GM21423 (cell line): ENCODE measurements around the gene ARF1.
A peak's percentile ranks its signal among the peaks of the same experiment; 100 is the strongest.

Experiments
- ATAC-seq: cut with Tn5 transposase; IDR thresholded peaks from one replicate; pipeline ENCODE4 v1.9.1; 2021; ENCODE audit warnings: mild to moderate bottlenecking, moderate library complexity; ENCODE audit not compliant: unreplicated experiment

Gene ARF1

GRCh38 chr1:228068359-228068758 is 14.1 kb upstream of the ARF1 start:
- ATAC-seq: no peak

DNA sequence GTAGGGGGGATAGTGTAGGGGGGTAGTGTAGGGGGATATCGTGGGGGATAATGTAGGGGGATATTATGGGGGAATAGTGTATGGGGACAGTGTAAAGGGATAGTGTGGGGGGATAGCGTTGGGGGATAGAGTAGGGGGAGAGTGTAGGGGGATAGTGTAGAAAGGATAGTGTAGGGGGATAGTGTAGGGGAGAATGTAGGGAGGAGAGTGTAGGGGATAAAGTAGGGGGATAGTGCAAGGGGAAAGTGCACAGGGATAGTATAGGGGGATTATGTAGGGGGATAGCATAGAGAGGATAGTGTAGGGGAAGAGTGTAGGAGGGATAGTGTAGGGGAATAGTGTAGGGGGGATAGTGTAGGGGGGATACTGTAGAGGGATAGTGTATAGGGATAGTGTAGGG is 12.3 kb upstream of the ARF1 start:
- ATAC-seq: no peak

DNA sequence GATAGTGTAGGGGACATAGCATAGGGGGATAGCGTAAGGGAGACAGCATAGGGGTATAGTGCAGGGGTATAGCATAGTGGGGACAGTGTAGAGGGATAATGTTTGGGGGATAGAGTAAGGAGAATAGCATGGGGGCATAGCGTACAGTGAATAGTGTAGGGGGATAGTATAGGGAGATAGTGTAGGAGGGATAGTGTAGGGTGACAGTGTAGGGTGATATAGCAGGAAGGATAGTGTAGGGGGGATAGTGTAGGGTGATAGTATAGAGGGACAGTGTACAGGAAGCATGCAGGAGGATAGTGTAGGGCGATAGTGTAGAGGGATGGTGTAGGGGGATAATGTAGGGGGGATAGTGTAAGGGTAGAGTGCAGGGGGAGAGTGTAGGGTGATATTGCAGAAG is 11.7 kb upstream of the ARF1 start:
- no peak for ATAC-seq

DNA sequence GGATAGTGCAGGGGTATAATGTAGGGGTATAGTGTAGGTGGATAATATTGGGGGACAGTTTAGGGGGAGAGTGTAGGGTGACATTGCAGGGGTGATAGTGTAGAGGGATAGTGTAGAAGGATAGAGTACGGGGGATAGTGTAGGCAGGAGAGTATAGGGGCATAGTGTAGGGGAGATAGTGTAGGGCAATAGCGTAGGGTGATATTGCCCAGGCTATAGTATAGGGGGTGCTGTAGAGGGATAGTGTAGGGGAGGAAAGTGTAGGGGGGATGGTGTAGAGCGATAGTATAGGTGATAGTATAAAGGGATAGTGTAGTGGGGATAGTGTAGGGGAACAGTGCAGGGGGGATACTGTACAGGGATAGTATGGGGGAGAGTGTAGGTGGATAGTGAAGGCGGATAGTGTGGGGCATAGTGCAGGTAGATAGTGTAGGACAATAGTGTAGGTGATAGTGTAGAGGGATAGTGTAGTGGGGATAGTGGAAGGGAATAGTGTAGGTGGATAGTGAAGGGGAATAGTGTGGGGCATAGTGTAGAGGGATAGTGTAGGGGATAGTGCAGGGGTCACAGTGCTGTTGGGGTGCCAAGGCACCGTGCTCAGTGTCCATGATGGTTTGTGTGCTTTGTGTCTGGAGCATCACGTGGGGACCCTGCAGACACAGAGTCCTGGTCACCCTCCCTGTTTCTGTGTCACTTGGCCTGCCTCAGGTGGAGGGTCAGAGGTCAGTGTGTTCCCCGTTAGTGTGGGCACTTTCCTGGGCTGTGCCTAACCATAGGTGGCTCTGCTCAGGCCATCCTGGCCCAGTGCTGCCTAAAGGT is 10.5 kb upstream of the ARF1 start:
- ATAC-seq: no peak

GRCh38 chr1:228072658-228073043 is 9.9 kb upstream of the ARF1 start:
- no peak for ATAC-seq

DNA sequence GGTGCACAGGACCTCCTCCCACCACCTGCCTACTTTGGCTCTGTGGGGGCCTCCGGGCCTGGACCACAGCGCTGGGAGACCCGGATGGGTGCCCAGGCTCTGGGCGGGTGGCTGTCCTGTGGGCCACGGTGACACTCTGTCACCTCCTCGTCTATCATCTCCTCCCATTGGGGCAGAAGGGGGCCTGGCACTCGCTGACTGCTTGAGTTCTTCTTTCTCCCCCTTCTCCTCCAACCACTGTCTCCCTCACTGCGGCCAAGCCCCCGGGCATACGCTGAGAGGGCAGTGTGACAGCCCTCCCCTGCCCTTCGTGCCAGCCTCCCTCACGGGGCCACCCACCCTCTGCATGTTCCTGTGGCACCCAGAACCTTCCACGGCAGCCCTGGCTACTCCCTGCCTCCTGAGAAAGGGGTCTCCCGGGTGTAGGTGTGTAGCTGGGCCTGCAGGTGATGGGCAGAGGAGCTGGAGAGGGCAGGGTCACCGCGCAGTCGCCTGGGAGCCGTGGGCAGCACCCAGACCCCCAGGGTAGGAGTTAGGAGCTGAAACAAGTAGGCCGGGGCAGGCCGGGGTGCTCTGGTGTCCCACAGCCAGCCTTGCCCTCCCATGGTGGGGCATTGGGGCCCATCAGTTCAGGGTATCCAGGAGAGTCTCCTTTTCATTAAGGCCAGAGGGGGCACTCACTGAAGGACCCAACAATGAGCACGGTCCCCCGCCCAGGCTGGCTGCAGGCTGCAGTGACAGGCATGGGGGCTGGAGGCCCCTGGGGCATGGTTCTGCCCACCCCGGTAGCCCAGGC is 9.2 kb upstream of the ARF1 start:
- ATAC-seq: no peak

DNA sequence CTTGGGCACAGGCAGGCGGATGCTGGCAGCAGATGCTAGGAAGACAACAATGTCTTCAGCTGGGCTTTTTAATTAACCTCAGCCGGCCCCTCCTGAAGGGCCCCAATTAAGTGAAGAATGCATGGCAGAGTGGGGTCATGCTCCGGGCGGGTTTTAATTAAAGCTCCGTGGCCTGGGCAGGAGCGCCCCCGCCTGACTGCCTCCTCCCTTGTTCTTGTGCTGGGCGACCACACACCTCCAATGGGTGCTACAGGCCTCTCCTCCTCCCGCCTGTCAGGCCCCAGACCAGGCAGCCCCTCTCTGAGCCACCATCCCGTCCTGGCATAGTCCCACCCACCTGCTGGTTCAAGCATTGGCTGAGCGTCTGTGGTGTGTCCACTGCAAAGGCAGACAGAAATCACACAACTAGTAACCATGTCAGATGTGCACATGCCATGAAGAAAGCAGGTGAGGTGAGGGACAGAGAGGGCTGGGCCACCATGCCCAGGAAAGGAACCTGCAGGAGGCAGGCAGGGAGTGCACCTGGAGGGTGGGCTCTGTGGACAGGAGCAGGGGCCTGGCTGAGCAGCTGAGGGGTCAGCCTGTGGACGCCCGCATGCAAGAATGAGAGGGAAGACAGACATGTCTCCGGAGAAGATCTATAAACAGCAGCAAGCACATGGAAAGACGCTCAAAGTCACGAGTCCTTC is 8.5 kb upstream of the ARF1 start:
- no peak for ATAC-seq

DNA sequence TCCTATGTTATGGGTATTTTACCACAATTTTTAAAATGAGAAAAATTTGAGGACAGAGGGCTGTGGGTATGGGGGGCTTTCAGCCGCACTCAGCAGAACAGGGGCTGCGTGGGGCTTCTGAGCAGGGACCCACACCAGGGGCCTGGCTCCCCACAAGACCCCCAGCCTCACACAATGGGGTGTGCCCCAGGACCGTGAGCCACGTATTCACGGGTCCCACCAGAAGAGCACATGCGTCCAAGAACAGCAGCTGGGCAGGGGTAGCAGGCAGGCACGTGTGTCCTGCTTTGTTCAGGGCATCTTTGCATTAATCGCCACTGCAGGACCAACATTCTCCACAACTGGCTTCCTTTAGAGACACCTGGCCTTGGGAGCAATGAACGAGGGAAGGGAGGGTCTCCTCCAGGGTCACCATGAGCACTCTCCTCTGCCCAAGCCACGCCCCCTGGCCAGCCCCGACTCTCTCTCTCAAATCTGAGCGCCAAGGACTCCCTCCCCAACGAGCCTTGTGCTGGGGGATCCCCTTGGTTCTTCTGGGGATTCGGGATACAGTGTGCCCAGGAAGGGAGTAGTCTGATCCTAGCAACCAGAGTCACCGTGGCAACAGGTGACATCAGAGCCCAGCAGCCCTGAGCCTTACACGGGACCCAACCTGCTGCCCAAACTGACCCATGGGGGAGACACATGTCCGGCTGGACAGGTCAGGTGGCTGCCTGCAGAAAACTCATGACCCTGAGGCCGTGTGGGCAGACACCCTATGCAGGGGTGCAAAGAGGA is 7.4 kb upstream of the ARF1 start:
- no peak for ATAC-seq

GRCh38 chr1:228075801-228076271 is 6.7 kb upstream of the ARF1 start:
- ATAC-seq: no peak

GRCh38 chr1:228076796-228077430 is 5.6 kb upstream of the ARF1 start:
- ATAC-seq: no peak

DNA sequence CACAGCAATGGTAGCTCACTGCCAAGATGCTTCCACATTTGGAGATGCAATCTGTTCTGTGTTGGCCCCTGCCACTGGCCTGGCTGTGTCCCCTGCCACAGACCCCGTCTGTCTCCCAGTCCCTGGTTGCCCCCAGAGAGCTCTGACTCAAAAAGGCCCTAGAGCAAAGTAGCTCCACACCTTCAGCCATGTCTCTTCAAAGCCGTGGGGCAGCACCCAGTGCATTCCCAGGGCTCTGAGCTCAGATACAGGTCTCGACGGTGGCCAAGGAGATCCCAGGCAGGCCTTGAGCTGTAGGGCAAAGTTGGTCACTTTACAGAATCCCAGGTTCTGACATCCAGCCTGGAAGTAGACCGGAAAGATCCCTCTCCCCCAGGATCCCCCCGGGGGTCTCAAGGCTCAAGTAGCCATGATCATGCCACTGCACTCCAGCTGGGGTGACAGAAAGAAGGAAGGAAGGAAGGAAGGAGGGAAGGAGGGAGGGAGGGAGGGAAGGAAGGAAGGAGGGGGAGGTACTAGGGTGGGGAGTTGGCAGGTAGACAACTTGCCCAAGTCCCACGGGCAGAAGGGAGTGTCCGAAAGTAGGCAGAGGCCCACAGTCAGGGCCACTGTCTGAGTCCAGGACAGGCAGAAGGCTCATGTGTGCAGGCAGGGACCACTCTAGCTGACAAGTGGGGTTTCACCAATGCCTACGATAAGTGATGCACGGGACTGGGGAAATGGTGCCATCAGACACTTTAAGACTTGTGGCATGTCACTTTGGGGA is 4.8 kb upstream of the ARF1 start:
- ATAC-seq: no peak

GRCh38 chr1:228079013-228079412 is 3.5 kb upstream of the ARF1 start:
- ATAC-seq: no peak

DNA sequence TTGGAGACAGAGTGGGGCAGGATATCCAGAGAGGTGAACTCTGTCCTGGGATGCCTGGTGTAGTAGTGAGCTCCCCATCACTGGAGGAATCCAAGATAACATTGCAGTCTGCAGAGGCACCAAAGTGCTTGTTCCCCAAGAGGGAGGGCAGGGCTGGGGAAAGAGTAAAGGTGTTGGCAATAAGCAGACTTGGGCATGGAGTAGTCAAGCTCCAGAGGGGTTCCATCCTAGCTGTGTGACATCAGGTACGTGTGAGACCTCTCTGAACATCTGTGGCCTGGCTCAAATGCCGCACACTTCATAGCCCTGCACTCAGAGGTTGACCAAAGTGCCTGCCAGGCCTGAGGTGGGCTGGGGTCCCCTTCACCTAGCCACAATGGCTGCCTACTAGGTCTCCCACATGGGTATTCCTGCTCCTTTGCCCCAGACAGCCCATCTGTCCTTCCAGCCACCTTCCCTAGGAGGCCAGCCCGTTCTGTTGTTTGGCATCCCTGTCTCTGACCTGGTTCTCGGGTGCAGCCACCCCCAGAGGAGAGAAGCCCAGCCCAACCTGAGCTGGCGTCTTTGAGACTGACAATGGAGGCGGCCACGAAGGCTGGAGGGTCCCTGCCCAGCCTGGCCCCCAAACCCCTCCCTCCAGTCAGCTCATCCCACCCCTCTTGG is 2.8 kb upstream of the ARF1 start:
- no peak for ATAC-seq

- no peak for ATAC-seq
Observed at GRCh38 chr1:228081144-228081543, 1.4 kb upstream of the ARF1 start.

DNA sequence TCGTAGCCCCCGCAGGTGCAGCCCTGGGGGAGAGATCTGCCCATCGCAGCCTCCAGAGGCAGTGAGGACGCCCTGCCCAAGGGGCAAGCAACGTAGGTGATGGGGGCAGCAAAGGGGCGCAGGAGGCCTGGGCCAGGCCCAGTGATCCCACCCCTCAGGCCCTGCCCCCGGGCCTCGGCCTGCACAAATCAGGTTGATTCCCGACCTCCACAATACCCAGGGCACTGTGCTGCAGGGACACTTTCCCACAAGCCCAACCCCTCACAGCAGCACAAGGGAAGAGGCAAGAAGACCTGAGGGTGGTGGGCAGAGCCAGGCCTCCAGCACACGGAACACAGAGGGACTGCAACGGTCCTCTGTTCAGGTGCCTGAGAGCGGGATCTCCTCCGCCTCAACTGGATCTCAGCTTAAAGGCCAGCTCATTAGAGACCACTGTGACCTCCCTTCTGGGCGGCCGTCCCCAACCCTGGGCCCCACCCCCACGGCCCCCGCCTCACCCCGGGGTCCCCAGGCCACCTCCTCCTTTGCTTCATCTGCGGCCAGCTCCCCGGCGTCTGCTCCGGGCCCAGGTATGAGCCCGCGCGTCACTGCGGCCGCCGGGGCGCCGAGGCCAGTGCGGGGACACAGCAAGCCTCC is 812 bp upstream of the ARF1 start:
- ATAC-seq: peak; percentile 20

DNA sequence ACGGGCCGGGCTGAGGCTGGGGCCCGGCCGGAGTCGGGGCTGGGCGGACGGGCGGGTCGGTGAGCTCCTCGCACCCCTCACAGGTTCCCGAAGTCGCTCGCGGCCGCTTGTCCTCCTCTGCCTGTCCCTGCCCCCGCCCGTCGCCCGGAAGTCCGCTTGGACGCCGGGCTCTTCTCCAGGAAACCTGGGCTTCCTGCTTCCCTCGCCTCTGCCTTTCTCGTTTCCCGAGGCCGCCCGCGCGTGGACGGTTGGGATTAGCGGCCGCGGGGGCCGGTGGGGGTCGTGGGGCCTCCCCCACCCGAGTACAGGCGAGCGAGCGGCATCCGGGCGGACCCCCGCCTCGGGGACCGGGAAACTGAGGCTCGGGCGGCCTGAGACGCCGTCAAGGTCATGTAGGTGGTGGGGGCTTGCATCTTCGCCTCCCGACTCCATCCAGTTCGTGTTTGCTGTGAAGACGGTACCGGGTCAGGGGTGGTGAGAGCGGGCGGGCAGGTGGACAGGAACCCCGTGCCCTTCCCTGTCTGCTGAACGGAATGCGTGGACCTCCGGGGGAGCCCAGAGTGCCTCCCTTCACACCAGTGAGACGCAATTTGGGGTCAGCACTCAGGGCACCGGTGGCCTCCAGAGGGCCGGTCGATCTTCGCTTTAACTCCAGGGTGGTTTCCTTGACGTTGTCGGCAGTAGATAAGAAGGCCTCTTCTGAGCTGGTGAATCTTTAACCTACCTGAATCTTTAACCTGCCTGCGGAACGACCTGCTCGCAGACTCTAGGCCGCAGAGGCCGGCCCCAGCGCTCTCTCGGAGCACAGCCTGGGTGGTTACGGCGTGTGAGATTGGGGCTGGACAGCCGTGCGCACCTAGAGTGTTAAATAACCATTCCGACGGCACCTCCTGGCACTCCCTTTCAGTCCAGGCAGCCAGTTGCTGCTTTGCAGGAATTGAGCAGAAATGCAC is 686 bp downstream of the ARF1 start:
- ATAC-seq: peak; percentile 17

DNA sequence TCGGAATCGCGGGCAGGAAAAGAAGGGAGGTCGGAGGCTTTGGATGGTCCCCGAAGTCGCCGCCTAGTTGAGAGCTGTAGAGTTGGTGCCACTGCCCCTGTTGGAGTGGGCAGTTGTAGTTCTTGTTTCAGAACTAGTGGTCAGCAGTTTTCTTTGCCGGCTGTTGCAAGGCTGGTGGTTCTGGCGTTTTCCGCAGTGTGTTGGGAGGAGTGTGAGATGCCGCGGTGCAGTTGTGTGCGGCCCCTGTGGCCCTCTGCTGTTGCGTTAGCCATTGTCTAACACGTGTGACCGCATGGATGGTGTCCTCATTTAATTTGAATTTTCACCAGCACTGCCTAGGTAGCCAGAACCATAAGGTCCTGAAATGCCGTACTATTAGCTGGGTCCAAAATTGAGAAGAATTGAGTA is 1.4 kb downstream of the ARF1 start:
- no peak for ATAC-seq
